ENCODE results near the gene TIGD4.

DNA sequence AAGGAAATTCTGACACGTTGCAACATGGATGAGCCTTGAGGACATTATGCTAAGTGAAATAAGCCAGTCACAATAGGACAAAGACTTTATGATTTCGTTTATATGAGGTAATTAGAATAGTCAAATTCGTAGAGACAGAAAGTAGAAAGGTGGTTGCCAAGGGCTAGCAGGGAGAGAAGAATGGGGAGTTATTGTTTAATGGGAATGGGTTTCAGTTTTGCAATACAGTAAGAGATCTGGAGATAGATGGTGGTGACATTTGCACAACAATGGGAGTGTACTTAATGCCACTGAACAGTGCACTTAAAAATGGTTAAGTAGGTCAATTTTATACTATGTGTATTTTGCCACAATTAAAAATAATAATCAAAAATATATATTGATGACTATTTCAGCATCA lies 56.3 kb downstream of the TIGD4 start:
- no peak for TF ChIP-seq EZH2 (IDR thresholded peaks at IDR 0.05; ENCODE audit: borderline replicate concordance, low read length)
- TF ChIP-seq CTCF (IDR thresholded peaks at IDR 0.05; ENCODE audit: low read length): no peak
